ENCODE results near the gene PCDHA8. TPM values are rescaled to one million over a fixed set of nuclear protein-coding genes. Genes with fewer than 3 reads are reported as not detected.
"Not testable (repeated sequence)": the region's sequence is repeated elsewhere in the genome, so short reads cannot be mapped to it uniquely, and the experiment has no call there.

The PCDHA8 gene
- total and polyA plus RNA-seq, 2 donors from 2014 or later, result 0.82 TPM; not detected in 1

- DNase-seq (no peak), FAIRE-seq (no peak)
- Histone ChIP-seq H3K9ac (ENCODE audit: low read length in 3 of 3) (no peak overlapping the region), H3K9me3 (ENCODE audit: control insufficient read depth in 2 of 3, insufficient read depth in 1 of 3, low read length in 3 of 3) (peaks cover 0 to 9% (median 2%) of the 10 kb centered on the region in 3 donors), H3K36me3 (ENCODE audit: control insufficient read depth in 2 of 3, insufficient read depth in 3 of 3, low read length in 3 of 3) (no peaks in the 10 kb centered on the region), H3K27me3 (ENCODE audit: control insufficient read depth, insufficient read depth, low read length) (no peaks in the 10 kb centered on the region), H3K27ac (ENCODE audit: low read depth in 2 of 2, low read length in 2 of 2) (no peak overlapping the region), H3K4me1 (ENCODE audit: control insufficient read depth in 2 of 3, insufficient read depth in 2 of 3, low read depth in 1 of 3, low read length in 3 of 3) (no peaks in the 10 kb centered on the region), H3K4me3 (ENCODE audit: low read length in 3 of 3) (no peak overlapping the region)
- intact Hi-C loops (cut with DNase I), result no loop called here
- TF ChIP-seq CTCF (IDR thresholded peaks at IDR 0.05; ENCODE audit: borderline replicate concordance, extremely low read depth, insufficient read depth), result no peak
Measured at GRCh38 chr5:140842798-140843733, 2.1 kb downstream of the PCDHA8 start.

- intact Hi-C loops (cut with DNase I); H3K9me3 ChIP-seq (ENCODE audit: control insufficient read depth in 2 of 3, insufficient read depth in 1 of 3, low read length in 3 of 3); FAIRE-seq; H3K27me3 ChIP-seq (ENCODE audit: control insufficient read depth, insufficient read depth, low read length); H3K4me3 ChIP-seq (ENCODE audit: low read length in 3 of 3); H3K36me3 ChIP-seq (ENCODE audit: control insufficient read depth in 2 of 3, insufficient read depth in 3 of 3, low read length in 3 of 3); H3K9ac ChIP-seq (ENCODE audit: low read length in 3 of 3); DNase-seq; H3K27ac ChIP-seq (ENCODE audit: low read depth in 2 of 2, low read length in 2 of 2); H3K4me1 ChIP-seq (ENCODE audit: control insufficient read depth in 2 of 3, insufficient read depth in 2 of 3, low read depth in 1 of 3, low read length in 3 of 3): not testable (repeated sequence)
Measured at GRCh38 chr5:140848139-140849102, 7.4 kb downstream of the PCDHA8 start, which contains the start of gene PCDHA9. PCDHA9 (plus strand) TSS chr5:140848382; CDS start chr5:140848496, 114 bp downstream.

- not testable (repeated sequence) for H3K27me3 ChIP-seq (ENCODE audit: control insufficient read depth, insufficient read depth, low read length); FAIRE-seq
Measured at GRCh38 chr5:140849831-140850634, 9.0 kb downstream of the PCDHA8 start.

More at GRCh38 chr5:140849831-140850634, 9.0 kb downstream of the PCDHA8 start:
- H3K36me3 ChIP-seq (ENCODE audit: control insufficient read depth in 2 of 3, insufficient read depth in 3 of 3, low read length in 3 of 3); DNase-seq; H3K4me3 ChIP-seq (ENCODE audit: low read length in 3 of 3); H3K27ac ChIP-seq (ENCODE audit: low read depth in 2 of 2, low read length in 2 of 2); H3K4me1 ChIP-seq (ENCODE audit: control insufficient read depth in 2 of 3, insufficient read depth in 2 of 3, low read depth in 1 of 3, low read length in 3 of 3); intact Hi-C loops (cut with DNase I); H3K9ac ChIP-seq (ENCODE audit: low read length in 3 of 3): not testable (repeated sequence)
- H3K9me3 ChIP-seq (ENCODE audit: control insufficient read depth in 2 of 3, insufficient read depth in 1 of 3, low read length in 3 of 3), result peaks cover 0 to 10% (median 0%) of the 10 kb centered on the region in 3 donors
